Activated CD4-positive, alpha-beta memory T cell treated with anti-CD3 and anti-CD28 coated beads, Interleukin-2, amount 10 ng/mL, durations not matched to agents 7 days and 5 days (primary cell): Measurements from ENCODE around the gene SLC16A5. TPM values are rescaled to one million over a fixed set of nuclear protein-coding genes. Genes with fewer than 3 reads are reported as not detected.
"Not testable (repeated sequence)": the region's sequence is repeated elsewhere in the genome, so short reads cannot be mapped to it uniquely, and the experiment has no call there.

ENCODE experiments used
- CTCF ChIA-PET: fragments of 350-600 bp; sonication (Branson Sonifier 250); formaldehyde crosslinking; loops from one replicate; lab custom pipeline; 2021; ENCODE audit warnings: antibody characterized with exemption, inconsistent platforms; lab: Charles Lee
- POLR2A ChIA-PET: fragments of 350-600 bp; sonication (Branson Sonifier 250); formaldehyde crosslinking; loops from one replicate; lab custom pipeline; 2021; ENCODE audit warnings: antibody characterized with exemption; lab: Charles Lee
- DNase-seq: peaks from one replicate; pipeline ENCODE4 v3.0.0-alpha.2; 2020
- H3K27ac Mint-ChIP-seq: one replicate; pipeline ENCODE4 v1.8.0; 2021; ENCODE audit warnings: mild to moderate bottlenecking, mixed read lengths
- H3K27me3 Mint-ChIP-seq: one replicate; pipeline ENCODE4 v1.8.0; 2021; ENCODE audit warnings: mixed read lengths
- H3K36me3 Mint-ChIP-seq: one replicate; pipeline ENCODE4 v1.8.0; 2021; ENCODE audit warnings: low read depth, mixed read lengths
- H3K4me1 Mint-ChIP-seq: one replicate; pipeline ENCODE4 v1.8.0; 2021; ENCODE audit warnings: mixed read lengths
- H3K4me3 Mint-ChIP-seq: one replicate; pipeline ENCODE4 v1.8.0; 2021; ENCODE audit warnings: mild to moderate bottlenecking, mixed read lengths
- H3K9me3 Mint-ChIP-seq: one replicate; pipeline ENCODE4 v1.8.0; 2021; ENCODE audit warnings: mixed read lengths
- total RNA-seq, 2 experiments: library from RNA; stranded (reverse); gene quantifications; one replicate each; pipeline ENCODE4 v1.2.3, GENCODE V29; 2021

SLC16A5 gene
- total RNA-seq, 2 experiments from 2014 or later = 10.4 TPM

DNA sequence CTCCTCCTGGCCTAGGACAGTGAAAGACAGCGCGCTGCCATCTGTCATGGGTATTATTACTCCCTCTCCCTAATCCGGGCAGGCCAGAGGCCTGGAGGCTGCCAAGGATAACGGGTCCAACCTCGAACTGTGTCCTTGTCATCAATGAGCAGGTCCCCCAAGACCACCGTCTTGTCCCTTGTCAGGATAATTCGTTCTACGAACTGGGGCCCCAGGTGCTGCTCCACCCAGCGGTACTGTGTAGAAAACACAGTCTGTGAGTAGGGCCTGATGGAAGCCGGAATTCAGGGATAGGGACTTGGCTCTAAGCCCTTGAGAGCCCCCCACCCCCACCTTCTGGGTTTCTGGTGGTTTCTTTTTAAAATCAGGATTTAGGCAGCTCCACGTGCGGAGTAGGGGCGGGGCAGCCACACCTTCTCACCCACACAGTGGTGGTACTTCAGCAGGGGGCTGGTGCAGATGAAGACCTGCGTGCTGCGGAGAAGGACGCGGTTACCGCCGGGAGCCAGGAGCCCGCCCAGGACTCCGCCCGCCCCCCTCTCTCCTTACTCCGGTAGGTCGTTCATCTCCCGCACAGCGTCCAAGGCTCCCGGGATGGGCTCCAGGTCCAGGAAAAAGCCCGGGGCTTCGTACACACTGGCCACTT, 43.0 kb downstream of the SLC16A5 start:
- DNase-seq = peak; percentile 56
- H3K27me3 Mint-ChIP-seq = no peaks in the 10 kb centered on the region
- ChIA-PET POLR2A (interaction anchor here (0.6 to 5.9 kb wide), 15 partner anchors 10 to 118 kb away, joined by 3 to 42 read pairs (median 5); partner anchors contain the start of genes ARMC7, JPT1, SLC16A5 and SUMO2), CTCF (interaction anchor here (0.6 to 6.0 kb wide), 19 partner anchors 8 to 169 kb away, joined by 3 to 130 read pairs (median 5); partner anchors contain the start of genes ARMC7, MIF4GD, NUP85 and SUMO2)
- H3K4me1 Mint-ChIP-seq = peaks cover 47% of the 10 kb centered on the region
- no peaks in the 10 kb centered on the region for H3K9me3 Mint-ChIP-seq
- peak overlapping the region; percentile 86 for H3K4me3 Mint-ChIP-seq
- H3K27ac Mint-ChIP-seq = peak overlapping the region; percentile 85
- H3K36me3 Mint-ChIP-seq = peaks cover 38% of the 10 kb centered on the region

DNA sequence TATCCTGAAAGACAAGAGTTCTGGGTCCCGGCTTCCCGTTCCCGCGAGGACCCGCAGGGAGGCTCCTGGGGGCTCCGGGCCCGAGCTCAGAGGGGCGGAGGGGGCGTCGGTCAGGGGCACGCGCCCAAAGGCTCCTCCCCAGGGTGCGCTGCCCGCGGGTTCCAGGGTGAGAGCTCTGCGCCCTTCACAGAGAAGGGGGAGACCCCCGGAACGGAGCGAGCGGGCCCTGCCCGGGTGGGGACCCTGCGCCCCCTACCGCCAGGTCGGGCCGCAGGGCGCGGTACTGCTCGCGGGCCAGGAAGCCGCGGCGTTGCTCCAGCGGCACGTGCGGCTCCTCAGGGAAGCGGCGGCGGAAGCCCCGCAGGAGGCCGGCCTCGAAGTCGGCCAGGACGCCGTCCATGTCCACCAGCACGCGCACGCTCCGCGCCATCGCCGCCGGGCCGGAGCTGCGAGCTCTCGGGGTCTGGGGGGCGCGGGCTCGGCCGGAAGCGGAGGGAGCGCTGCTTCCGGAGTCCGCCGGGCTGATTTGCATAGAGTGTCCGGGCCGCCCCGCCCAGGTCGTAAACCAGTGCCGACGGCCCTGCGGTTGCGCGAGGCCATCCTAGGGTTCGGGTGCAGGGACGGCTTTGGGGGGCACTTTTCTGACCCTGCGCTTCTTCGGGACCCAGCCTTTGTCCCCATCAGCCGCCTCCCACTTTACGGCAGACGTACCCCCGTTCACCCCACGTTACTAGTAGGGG, 43.7 kb downstream of the SLC16A5 start, which contains the start of gene NT5C:
NT5C (minus strand) TSS at position 465 of the 740 bp plus-strand sequence; CDS start at position 430, 35 bp downstream.
- CTCF ChIA-PET = interaction anchor here (0.6 to 6.0 kb wide), 19 partner anchors 9 to 170 kb away, joined by 3 to 130 read pairs (median 5); partner anchors contain the start of genes ARMC7, MIF4GD and SUMO2
- H3K36me3 Mint-ChIP-seq = peaks cover 42% of the 10 kb centered on the region
- peaks cover 41% of the 10 kb centered on the region for H3K4me1 Mint-ChIP-seq
- POLR2A ChIA-PET = interaction anchor here (0.6 to 5.9 kb wide), 16 partner anchors 10 to 118 kb away, joined by 3 to 42 read pairs (median 4); partner anchors contain the start of genes JPT1, SLC16A5 and SUMO2
- peak within 1 kb of the TSS; percentile 86 for H3K4me3 Mint-ChIP-seq
- no peaks in the 10 kb centered on the region for H3K27me3 Mint-ChIP-seq
- DNase-seq = peak; percentile 75
- peak within 1 kb of the TSS; percentile 85 for H3K27ac Mint-ChIP-seq
- no peaks in the 10 kb centered on the region for H3K9me3 Mint-ChIP-seq

DNA sequence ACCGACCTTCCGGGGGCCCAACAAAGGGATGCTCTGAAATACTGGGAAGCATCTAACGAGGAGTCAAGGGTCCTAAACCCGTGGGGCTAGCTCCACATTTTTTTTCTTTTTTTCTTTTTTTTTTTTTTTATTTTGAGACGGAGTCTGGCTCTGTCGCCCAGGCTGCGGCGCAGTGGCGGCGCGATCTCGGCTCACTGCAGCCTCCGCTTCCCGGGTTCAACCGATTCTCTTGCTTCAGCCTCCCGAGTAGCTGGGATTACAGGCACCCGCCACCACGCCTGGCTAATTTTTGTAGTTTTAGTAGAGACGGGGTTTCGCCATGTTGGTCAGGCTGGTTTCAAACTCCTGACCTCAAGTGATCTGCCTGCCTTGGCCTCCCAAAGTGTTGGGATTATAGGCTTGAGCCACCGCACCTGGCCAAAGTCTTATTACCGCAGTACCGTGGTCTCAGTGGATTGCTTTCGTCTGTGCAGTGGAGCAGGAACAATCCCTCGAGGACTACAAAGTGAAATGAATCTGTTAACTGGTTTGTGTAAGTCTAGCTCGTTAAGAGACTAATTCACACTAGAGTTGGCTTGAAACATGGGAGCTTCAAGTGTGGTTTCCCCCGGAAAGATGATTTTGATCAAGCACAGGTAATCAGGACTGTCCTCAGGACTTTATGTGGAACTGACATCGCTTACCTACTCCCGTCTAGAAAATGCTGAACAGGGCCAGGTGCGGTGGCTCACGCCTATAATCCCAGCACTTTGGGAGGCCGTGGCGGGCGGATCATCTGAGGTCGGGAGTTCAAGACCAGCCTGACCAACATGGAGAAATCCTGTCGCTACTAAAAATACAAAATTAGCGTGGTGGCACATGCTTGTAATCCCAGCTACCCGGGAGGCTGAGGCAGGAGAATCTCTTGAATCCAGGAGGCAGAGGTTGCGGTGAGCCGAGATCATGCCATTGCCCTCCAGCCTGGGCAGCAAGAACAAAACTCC, 44.6 kb downstream of the SLC16A5 start:
- not testable (repeated sequence) for DNase-seq, H3K9me3 Mint-ChIP-seq, H3K27me3 Mint-ChIP-seq
- Mint-ChIP-seq H3K27ac (peak overlapping the region; percentile 82), H3K4me3 (peak overlapping the region; percentile 78), H3K36me3 (peaks cover 48% of the 10 kb centered on the region), H3K4me1 (peaks cover 41% of the 10 kb centered on the region)
- POLR2A ChIA-PET = interaction anchor here (0.8 to 5.9 kb wide), 10 partner anchors 9 to 84 kb away, joined by 3 to 42 read pairs (median 5); partner anchors contain the start of genes ARMC7, JPT1 and SUMO2
- CTCF ChIA-PET = interaction anchor here (0.7 to 6.0 kb wide), 16 partner anchors 8 to 171 kb away, joined by 3 to 130 read pairs (median 5); partner anchors contain the start of gene SUMO2

DNA sequence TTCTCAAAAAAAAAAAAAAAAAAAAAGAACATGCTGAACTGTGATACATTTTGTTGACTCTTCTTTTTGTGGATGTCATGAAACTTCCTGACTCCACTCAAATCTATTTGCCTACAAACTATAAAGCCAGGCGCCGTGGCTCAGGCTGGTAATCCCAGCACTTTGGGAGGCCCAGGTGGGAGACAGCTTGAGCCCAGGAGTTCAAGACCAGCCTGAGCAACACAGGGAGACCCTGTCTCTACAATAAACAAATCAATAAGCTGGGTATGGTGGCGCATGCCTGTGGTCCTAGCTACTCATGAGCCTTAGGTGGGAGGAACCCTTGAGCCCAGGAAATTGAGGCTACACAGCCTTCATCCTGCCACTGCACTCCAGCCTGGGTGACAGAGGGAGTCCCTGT, 45.2 kb downstream of the SLC16A5 start:
- CTCF ChIA-PET = interaction anchor here (0.7 to 6.0 kb wide), 9 partner anchors 9 to 171 kb away, joined by 3 to 130 read pairs (median 5); no protein-coding TSS in a partner anchor
- Mint-ChIP-seq H3K27ac (peak overlapping the region; percentile 35), H3K4me1 (peaks cover 41% of the 10 kb centered on the region), H3K36me3 (peaks cover 48% of the 10 kb centered on the region), H3K4me3 (peak overlapping the region; percentile 21), H3K9me3 (no peaks in the 10 kb centered on the region), H3K27me3 (no peaks in the 10 kb centered on the region)
- DNase-seq = no peak
- POLR2A ChIA-PET = interaction anchor here (0.8 to 5.9 kb wide), 7 partner anchors 19 to 56 kb away, joined by 3 to 42 read pairs (median 4); partner anchors contain the start of genes ARMC7, JPT1 and SLC16A5

DNA sequence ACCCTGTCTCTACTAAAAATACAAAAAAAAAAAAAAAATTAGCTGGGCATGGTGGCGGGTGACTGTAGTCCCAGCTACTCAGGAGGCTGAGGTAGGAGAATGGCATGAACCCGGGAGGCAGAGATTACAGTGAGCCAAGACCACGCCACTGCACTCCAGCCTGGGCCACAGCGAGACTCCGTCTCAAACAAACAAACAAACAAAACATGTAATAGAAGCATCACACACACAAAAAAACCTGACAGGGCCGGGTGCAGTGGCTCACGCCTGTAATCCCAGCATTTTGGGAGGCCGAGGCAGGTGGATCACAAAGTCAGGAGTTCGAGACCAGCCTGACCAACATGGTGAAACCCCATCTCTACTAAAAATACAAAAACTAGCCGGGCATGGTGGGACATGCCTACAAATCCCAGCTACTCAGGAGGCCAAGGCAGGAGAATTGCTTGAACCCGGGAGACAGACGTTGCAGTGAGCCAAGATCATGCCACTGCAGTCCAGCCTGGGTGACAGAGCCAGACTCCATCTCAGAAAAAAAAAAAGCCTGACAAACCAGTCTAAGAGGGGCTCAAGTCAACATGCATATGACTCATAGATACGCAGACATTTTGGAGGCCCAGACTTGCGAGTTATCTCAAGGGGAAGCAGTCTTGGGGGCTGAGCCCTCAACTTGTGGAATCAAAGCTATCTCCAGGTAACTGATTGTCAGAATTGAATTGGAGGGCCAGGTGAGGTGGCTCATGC, 46.0 kb downstream of the SLC16A5 start:
- H3K27me3 Mint-ChIP-seq, DNase-seq, H3K9me3 Mint-ChIP-seq, H3K4me3 Mint-ChIP-seq: not testable (repeated sequence)
- Mint-ChIP-seq H3K36me3 (peaks cover 44% of the 10 kb centered on the region), H3K27ac (peak overlapping the region; percentile 40), H3K4me1 (peaks cover 37% of the 10 kb centered on the region)
- CTCF ChIA-PET = interaction anchor here (1.3 to 6.0 kb wide), 3 partner anchors 19 to 172 kb away, joined by 3 to 130 read pairs (median 12); no protein-coding TSS in a partner anchor
- POLR2A ChIA-PET = interaction anchor here (0.8 to 5.9 kb wide), 8 partner anchors 11 to 74 kb away, joined by 3 to 42 read pairs (median 4); partner anchors contain the start of genes ARMC7, JPT1 and SLC16A5

DNA sequence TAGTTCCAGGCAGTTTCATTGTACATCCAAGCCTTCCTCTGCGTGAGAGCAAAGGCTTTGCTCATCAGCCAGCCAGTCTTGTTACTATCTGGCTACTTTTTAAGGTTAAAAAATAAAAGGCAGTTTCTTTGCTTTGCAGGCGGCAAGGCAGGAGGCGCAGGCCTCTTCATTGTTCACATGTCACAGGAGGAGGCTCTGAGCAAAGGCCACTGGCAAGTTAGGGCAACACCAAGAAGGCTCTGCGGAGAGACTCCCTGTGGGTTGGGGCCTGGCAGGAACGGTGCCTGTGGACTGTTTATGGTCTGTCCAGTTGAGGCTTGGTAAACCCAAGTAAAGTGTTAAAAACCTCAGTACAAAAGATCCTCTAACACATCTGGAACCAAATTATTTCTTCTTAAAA, 47.7 kb downstream of the SLC16A5 start:
- Mint-ChIP-seq H3K4me3 (no peak overlapping the region), H3K9me3 (no peaks in the 10 kb centered on the region), H3K4me1 (peaks cover 35% of the 10 kb centered on the region), H3K36me3 (peaks cover 44% of the 10 kb centered on the region), H3K27me3 (no peaks in the 10 kb centered on the region), H3K27ac (peak overlapping the region; percentile 37)
- CTCF ChIA-PET = no interaction called here
- POLR2A ChIA-PET = no interaction called here
- no peak for DNase-seq

DNA sequence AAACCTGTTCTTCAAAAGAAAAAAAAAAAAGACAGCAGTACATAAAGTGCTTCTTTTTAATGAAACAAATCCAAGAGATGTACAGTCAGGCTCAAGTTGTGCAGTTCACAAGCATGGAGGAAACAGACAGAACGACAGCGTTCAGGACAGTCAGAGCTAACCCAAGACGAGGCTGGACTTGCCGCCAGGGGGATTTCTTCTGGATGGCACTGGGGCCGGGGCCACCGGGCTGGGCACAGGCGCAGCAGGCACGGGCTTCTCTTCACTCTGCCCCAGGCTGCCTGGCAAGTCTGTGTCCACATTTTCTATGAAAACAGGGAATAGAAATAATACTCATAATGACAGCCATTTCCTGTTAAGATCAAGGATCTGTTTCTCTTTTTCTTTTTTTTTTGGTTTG, 48.2 kb downstream of the SLC16A5 start:
- POLR2A ChIA-PET = no interaction called here
- Mint-ChIP-seq H3K27ac (peak overlapping the region; percentile 37), H3K9me3 (no peaks in the 10 kb centered on the region), H3K4me3 (no peak overlapping the region), H3K36me3 (peaks cover 45% of the 10 kb centered on the region), H3K27me3 (no peaks in the 10 kb centered on the region), H3K4me1 (peaks cover 36% of the 10 kb centered on the region)
- DNase-seq = no peak
- CTCF ChIA-PET = interaction anchor here (1.6 kb wide), 1 partner anchor 22 kb away, joined by 5 read pairs; no protein-coding TSS in a partner anchor

DNA sequence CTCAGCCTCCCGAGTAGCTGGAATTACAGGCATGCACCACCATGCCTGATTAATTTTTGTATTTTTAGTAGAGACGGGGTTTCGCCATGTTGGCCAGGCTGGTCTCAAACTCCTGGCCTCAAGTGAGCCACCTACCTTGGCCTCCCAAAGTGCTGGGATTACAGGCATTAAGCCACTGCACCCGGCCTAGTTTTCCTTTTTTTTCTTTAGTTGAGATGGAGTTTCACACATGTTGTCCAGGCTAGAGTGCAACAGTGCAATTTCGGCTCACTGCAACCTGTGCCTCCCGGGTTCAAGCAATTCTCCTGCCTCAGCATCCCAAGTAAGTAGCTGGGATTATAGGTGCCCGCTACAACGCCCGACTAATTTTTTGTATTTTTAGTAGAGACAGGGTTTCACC, 50.0 kb downstream of the SLC16A5 start:
- not testable (repeated sequence) for H3K27ac Mint-ChIP-seq, H3K9me3 Mint-ChIP-seq, H3K4me3 Mint-ChIP-seq, DNase-seq, H3K27me3 Mint-ChIP-seq
- Mint-ChIP-seq H3K36me3 (peaks cover 54% of the 10 kb centered on the region), H3K4me1 (peaks cover 37% of the 10 kb centered on the region)
- ChIA-PET CTCF (interaction anchor here (1.6 kb wide), 1 partner anchor 24 kb away, joined by 5 read pairs; no protein-coding TSS in a partner anchor), POLR2A (interaction anchor here (1.0 to 1.4 kb wide), 4 partner anchors 9 to 39 kb away, joined by 3 to 5 read pairs (median 3); partner anchors contain the start of gene JPT1)

DNA sequence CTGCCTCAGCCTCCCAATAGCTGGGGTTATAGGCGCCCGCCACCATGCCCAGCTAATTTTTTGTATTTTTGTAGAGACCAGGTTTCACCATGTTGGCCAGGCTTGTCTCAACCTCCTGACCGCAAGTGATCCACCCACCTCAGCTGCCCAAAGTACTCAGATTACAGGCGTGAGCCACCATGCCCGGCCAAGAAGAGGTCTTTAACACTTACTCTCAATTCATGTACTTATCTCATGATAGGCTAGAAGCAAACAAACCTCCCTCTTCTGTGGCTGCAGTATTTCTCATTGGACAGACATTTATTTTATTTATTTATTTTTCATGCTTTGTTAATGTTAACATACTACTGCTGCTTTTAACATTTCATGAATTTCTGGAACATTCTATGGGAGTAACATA, 50.8 kb downstream of the SLC16A5 start:
- no peaks in the 10 kb centered on the region for H3K27me3 Mint-ChIP-seq
- DNase-seq = no peak
- no peak overlapping the region for H3K4me3 Mint-ChIP-seq
- H3K27ac Mint-ChIP-seq = no peak overlapping the region
- H3K4me1 Mint-ChIP-seq = peaks cover 33% of the 10 kb centered on the region
- ChIA-PET CTCF (interaction anchor here (1.5 kb wide), 1 partner anchor 33 kb away, joined by 3 read pairs; no protein-coding TSS in a partner anchor), POLR2A (interaction anchor here (1.0 to 1.4 kb wide), 3 partner anchors 9 to 40 kb away, joined by 3 read pairs; partner anchors contain the start of gene JPT1)
- H3K9me3 Mint-ChIP-seq = no peaks in the 10 kb centered on the region
- peaks cover 59% of the 10 kb centered on the region for H3K36me3 Mint-ChIP-seq

DNA sequence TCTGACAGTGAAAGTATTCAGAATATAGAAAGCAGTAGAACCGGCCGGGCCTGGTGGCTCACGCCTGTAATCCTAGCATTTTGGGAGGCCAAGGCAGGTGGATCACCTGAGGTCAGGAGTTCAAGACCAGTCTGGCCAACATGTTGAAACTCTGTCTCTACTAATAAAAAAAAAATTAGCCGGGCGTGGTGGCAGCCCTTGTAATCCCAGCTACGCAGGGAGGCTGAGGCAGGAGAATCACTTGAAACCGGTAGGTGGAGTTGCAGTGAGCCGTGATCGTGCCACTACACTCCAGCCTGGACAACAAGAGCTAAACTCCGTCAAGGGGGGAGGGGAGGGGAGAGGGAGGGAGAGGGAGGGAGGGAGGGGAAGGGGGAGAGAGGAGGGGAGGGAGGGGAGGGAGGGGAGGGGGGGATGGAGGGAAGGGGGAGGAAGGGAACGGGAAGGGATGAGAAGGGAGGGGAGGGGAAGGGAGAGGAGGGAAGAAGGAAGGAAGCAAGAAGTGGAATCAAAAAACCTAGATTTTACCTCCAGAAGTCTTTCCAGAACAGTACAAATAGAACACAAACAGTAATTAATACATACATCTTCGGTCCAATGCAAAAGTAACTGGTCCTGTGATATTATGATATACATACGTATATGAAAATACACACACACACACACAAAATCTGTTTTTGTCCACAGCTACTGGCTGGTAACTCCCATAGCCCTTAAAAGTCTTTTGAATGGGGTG, 54.6 kb downstream of the SLC16A5 start:
- no peak for DNase-seq
- no peaks in the 10 kb centered on the region for H3K27me3 Mint-ChIP-seq
- H3K27ac Mint-ChIP-seq = peak overlapping the region; percentile 84
- H3K4me3 Mint-ChIP-seq = no peak overlapping the region
- H3K4me1 Mint-ChIP-seq = peaks cover 29% of the 10 kb centered on the region
- peaks cover 69% of the 10 kb centered on the region for H3K36me3 Mint-ChIP-seq
- POLR2A ChIA-PET = interaction anchor here (1.1 to 3.7 kb wide), 2 partner anchors 12 to 64 kb away, joined by 3 to 16 read pairs; partner anchors contain the start of gene JPT1
- CTCF ChIA-PET = interaction anchor here (1.0 to 3.0 kb wide), 2 partner anchors 28 to 29 kb away, joined by 6 to 12 read pairs; no protein-coding TSS in a partner anchor
- no peaks in the 10 kb centered on the region for H3K9me3 Mint-ChIP-seq
